ENCODE data around the gene SLC47A1.

Gene SLC47A1

DNA sequence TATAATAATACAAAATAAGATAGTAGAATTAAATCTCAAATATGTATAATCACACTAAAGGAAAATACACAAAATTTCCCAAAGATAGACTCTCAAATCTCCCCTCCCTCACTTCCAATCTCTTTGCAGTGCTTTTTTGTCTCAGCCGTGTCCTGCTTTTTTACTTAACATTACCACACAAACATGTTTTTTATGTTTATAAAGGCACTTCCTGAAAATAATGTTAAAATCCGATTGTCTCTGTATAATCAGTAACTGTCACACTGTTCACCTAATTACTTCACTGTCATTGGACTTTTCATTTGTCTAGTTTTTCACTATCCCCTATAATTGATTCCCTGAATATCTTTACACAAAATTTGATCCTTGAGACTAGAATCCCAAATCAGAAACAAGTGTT, 76.7 kb downstream of the SLC47A1 start:
- ATAC-seq (no peak), DNase-seq (no peak)

DNA sequence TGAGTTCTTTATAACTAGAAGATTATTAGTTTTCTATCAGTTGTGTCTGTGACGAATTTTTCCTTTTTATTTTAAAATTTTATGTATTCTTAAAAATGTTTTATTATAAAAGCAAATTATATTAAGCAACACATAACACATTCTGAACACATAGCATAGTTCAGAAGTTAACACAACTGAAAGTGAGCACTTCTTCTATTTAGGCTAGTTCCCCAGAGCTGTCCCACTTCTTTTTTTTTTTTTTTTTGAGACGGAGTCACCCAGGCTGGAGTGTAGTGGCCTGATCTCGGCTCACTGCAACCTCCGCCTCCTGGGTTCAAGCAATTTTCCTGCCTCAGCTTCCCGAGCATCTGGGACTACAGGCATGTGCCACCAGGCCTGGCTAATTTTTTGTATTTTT, 77.2 kb downstream of the SLC47A1 start:
- DNase-seq (no peak), ATAC-seq (no peak)

DNA sequence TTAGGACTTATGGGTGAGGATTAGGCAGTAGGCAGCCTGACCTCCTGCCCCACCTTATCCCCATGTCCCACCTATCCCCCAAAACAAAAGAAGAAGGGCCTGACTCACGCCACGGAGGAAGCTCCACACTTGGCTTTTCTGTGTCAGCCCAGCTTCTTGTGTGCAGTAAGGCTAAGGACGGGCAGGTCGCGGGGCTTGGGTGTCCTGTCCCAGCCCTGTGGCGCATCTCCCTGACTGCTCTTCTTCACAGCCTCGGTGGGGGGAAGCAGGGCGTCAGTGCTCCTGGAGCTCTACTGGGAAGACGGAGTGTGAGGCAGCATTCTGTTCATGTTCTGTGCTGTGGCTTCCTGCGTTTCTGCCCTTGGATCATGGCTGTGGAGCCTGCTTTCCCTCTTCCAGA, 80.3 kb downstream of the SLC47A1 start:
- DNase-seq (no peak), ATAC-seq (no peak)

DNA sequence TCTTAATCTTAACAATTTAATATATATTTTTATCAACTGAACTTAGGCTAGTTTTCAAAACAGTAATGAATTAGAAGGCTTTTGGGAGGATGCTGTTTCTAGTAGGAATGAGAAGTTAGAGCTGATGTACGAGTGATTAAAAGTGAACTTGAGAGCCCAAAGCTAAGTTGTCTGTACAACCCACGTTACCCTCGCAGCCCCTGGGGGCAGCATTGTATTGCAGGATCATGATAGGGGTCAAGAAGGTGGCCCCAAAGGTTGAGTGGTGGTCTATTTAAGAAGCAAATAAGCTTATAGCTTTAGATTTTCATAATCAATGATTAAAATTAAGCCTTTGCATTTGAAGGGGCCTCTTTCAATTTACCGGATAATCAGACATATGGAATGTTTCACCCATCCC, 81.2 kb downstream of the SLC47A1 start:
- no peak for DNase-seq
- no peak for ATAC-seq

DNA sequence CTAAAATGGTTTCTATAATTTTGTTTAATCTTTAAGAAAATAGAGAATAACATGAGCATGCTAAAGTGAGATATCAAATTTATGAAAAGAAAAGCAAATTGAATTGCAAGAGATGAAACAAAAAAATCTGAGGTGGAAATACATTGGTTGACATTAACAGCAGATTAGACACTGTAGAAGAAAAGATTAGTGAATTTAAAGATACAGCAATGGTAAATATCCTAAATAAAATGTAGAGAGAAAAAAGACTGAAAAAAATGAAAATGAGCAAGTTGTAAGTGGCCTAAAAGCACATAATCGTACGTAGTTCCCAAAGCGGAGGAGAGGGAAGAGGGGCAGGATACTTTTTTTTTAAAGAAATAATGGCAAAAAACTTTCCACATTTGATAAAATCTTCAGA, 84.4 kb downstream of the SLC47A1 start:
- DNase-seq (no peak), ATAC-seq (no peak)

DNA sequence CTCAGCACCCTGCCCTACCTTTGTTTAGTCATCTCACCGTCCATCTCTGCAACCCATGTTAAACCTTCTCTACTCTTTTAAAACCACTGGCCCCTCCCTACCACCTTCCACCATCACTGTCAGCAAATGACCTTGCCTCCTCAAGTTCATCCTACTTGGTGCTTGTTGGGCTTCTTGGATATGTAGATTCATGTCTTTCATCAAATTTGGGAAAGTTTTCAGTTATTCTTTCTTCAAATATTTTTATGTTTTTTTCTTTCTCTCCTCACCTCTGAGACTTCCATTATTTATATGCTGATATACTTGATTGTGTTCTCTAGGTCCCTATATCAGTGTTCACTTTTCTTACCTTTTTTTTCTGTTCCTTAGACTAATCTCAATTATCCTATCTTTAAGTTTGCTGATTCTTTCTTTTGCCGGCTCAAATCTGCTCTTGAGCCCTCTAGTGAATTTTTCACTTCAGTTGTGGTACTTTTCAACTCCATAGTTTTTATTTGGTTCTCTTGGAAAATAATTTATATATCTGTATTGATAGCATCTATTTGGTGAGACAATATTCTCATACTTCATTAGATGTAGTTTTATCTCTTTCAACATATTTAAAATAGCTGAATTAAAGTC, 86.2 kb downstream of the SLC47A1 start:
- no peak for ATAC-seq
- no peak for DNase-seq

DNA sequence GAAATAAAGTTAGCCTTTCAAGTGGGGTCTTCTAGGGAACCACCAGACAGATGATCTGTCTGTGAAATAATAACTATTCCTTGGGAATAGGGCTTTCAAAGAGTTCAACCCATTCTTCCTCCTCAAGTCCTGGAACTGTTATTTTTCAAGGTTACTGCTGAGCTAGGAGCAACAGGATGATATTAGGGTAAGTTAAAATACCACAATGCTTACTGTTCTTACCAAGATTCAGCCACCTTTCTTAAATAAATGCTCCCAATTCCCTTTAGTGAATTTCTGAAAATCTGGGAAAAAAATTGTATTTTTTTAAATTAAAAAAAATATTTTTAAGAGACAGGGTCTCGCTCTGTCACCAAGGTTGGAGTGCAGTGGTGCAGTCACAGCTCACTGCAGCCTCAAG, 88.0 kb downstream of the SLC47A1 start:
- ATAC-seq: no peak
- no peak for DNase-seq

DNA sequence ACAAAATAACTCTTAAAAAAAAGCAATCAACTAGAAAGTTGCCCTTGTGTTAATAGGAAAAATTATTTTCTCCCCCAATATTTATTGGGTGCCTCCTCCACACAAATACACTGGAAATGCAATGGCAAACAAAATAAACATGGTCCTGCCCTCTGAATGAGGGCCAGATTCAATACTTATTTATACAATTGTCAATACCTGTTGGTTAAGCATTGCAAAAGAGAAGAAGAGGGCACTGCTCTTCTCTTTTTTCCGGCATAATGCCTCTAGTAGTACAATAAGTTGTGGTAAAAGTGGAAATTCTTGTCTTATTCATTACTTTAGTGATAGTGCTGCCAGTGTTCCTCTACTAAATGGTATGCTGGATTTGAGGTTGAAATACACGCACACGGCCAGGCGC, 92.4 kb downstream of the SLC47A1 start:
- ATAC-seq: no peak

More for the DNA sequence above, 92.4 kb downstream of the SLC47A1 start:
- DNase-seq: no peak

Measured in stimulated activated naive CD8-positive, alpha-beta T cell treated with anti-CD3 and anti-CD28 coated beads, Interleukin-15, Interleukin-2, amounts not matched to agents 100 U/mL and 50 U/mL, for 24 hours (primary cell).